GM19468 (cell line): ENCODE measurements around the gene CCDC194.
"Not testable (repeated sequence)": the region's sequence is repeated elsewhere in the genome, so short reads cannot be mapped to it uniquely, and the experiment has no call there.

ENCODE experiments used
- ATAC-seq: cut with Tn5 transposase; IDR thresholded peaks from one replicate; pipeline ENCODE4 v1.9.1; 2021; ENCODE audit warnings: mild to moderate bottlenecking, moderate library complexity, moderate number of reproducible peaks; ENCODE audit not compliant: unreplicated experiment; ENCODE audit errors: extremely low read depth

CCDC194 gene

GRCh38 chr19:17378271-17378670 lies 15.7 kb downstream of the CCDC194 start:
- ATAC-seq: no peak

- ATAC-seq: no peak
Measured at GRCh38 chr19:17376935-17377600, 16.9 kb downstream of the CCDC194 start, which contains the start of gene PLVAP. Gene PLVAP (minus strand): TSS chr19:17377342. CDS start chr19:17377288, 54 bp downstream.

- ATAC-seq: peak; percentile 50
Measured at GRCh38 chr19:17370026-17370587, 23.9 kb downstream of the CCDC194 start.

GRCh38 chr19:17365361-17365760 lies 28.6 kb downstream of the CCDC194 start:
- no peak for ATAC-seq

- ATAC-seq: not testable (repeated sequence)
Measured at GRCh38 chr19:17363852-17364605, 30.0 kb downstream of the CCDC194 start.

- no peak for ATAC-seq
Measured at GRCh38 chr19:17359905-17360800, 33.8 kb downstream of the CCDC194 start.

GRCh38 chr19:17358395-17358794 lies 35.6 kb downstream of the CCDC194 start:
- no peak for ATAC-seq

GRCh38 chr19:17357724-17358123 lies 36.3 kb downstream of the CCDC194 start:
- no peak for ATAC-seq

GRCh38 chr19:17357078-17357666 lies 36.8 kb downstream of the CCDC194 start:
- ATAC-seq: no peak

- ATAC-seq: no peak
Measured at GRCh38 chr19:17353386-17353785, 40.6 kb downstream of the CCDC194 start.

- no peak for ATAC-seq
Measured at GRCh38 chr19:17352608-17353280, 41.3 kb downstream of the CCDC194 start.

- ATAC-seq: no peak
Measured at GRCh38 chr19:17351815-17352435, 42.1 kb downstream of the CCDC194 start.

GRCh38 chr19:17348700-17349099 lies 45.3 kb downstream of the CCDC194 start:
- ATAC-seq: no peak

- ATAC-seq: no peak
Measured at GRCh38 chr19:17347877-17348276, 46.1 kb downstream of the CCDC194 start.

- ATAC-seq: no peak
Measured at GRCh38 chr19:17347361-17347760, 46.6 kb downstream of the CCDC194 start.

- no peak for ATAC-seq
Measured at GRCh38 chr19:17346109-17346671, 47.8 kb downstream of the CCDC194 start.

GRCh38 chr19:17341845-17342244 lies 52.2 kb downstream of the CCDC194 start:
- no peak for ATAC-seq

GRCh38 chr19:17341386-17341785 lies 52.6 kb downstream of the CCDC194 start:
- no peak for ATAC-seq
